SK-N-DZ (cell line): ENCODE data around the gene CKLF.
"Not testable (repeated sequence)": the region's sequence is repeated elsewhere in the genome, so short reads cannot be mapped to it uniquely, and the experiment has no call there.

Experiments used
- DNase-seq: peaks from one replicate; pipeline ENCODE4 v3.0.0-alpha.2; 2015; ENCODE audit warnings: low spot score

Gene CKLF

GRCh38 chr16:66568355-66568754 lies 16.0 kb downstream of the CKLF start:
- DNase-seq, result no peak

GRCh38 chr16:66569131-66569530 lies 16.8 kb downstream of the CKLF start:
- DNase-seq, result no peak

- no peak for DNase-seq
Measured at GRCh38 chr16:66569827-66570405, 17.5 kb downstream of the CKLF start.

- no peak for DNase-seq
Measured at GRCh38 chr16:66572356-66572755, 20.0 kb downstream of the CKLF start.

GRCh38 chr16:66574081-66574480 lies 21.7 kb downstream of the CKLF start:
- no peak for DNase-seq

DNA sequence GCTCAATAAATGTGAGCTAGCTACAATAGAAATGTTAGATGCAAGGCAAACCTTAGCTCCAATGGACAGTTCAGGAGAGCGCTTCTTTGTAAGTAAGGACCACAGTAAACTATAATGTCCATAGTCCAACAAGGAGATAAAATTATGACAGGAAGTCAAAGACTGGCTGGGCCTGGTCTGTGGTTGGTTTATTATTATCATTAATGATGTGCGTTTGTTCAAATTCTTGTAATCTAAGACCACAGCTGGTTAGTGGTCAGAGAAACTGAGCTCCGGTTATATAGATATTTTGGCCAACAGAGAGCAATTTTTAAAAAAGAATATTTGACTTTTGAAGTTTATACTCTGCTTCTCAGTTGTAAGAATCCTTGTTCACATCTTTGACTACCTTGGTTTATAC lies 22.2 kb downstream of the CKLF start:
- DNase-seq, result no peak

GRCh38 chr16:66575060-66575459 lies 22.7 kb downstream of the CKLF start:
- DNase-seq, result no peak

DNA sequence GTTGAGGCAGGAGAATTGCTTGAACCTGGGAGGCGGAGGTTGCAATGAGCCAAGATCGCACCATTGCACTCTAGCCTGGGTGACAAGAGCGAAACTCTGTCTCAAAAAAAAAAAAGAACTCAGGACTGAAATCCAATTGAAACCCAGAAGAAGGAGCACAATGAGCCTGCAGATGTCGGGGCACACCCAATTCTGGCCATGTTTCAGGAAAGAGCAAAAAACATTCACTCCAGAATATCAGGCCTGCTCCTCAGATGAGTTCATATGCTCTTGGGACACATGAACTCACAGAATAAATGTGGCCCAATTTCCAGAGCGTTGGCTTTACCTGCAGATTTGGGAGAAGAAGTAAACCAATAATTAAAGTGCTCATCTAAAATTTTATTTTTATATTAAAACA lies 23.9 kb downstream of the CKLF start:
- DNase-seq, result no peak

GRCh38 chr16:66578651-66579531 lies 26.5 kb downstream of the CKLF start, which contains the start of gene CMTM2:
Gene CMTM2, plus strand, starts transcription at chr16:66579463. Its CDS starts 145 bp downstream, at chr16:66579608.
- no peak for DNase-seq

DNA sequence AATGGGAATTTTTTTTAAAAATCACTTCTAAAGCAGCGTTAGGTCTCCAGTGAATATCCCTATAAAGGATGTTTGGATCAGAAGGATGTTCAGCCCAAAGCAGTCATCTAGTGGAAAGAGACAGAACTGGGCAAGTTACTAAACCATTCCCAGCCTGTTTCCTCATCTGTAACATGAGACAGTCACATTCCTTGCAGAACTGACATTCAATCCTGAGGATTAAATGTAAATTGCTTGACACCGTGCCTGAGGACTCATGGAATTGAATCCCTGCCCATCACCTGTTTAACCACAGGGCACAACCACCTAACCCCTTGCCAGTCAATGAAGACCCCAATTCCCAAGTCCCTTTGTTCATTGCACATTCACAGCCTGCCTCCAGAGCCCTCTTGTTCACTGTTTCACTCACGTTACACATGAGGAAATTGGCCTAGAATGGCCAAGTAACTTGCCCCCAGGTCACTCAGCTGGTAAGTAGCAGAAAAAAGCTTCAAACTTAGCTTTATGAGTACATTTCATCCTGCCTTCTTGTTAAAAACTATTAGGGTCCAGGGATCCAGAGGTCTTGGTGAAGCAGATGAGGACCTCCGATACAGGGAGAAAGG lies 28.3 kb downstream of the CKLF start:
- no peak for DNase-seq

DNA sequence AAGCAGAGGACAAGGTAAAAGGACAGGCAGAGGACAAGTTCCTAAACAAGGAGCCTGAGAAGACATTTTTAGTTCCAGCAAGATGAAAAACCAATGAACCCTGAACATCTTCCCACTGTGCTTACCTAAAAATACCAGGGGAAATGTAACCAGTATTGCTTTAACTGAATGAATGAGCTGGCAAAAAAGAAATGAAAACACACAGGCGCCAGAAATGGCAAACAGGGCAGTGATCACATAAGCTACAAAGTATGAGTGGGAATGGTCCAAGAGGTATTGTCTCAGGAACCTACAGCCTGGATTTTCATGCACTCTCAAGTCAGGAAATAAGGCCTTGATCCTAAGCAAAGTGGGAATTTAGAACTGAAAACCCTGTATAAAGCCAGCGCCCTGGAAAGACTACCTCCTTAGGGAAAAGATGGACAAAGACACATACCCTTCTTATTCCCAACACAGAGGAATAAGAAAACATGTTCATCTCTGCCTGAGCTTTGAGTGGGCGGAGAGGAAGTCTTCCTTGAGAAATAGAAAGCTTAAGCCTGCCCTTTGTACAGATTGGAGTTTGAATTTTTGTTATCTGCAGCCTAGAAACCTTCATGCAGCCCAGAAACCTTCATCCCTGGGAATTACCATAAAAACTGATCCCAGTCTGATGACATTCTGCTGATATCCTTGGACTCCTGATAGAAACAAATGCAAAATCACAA lies 29.0 kb downstream of the CKLF start:
- no peak for DNase-seq

GRCh38 chr16:66585481-66586239 lies 33.3 kb downstream of the CKLF start:
- no peak for DNase-seq

GRCh38 chr16:66587881-66588600 lies 35.7 kb downstream of the CKLF start:
- DNase-seq, result no peak

- no peak for DNase-seq
Measured at GRCh38 chr16:66588981-66589713, 36.8 kb downstream of the CKLF start.

DNA sequence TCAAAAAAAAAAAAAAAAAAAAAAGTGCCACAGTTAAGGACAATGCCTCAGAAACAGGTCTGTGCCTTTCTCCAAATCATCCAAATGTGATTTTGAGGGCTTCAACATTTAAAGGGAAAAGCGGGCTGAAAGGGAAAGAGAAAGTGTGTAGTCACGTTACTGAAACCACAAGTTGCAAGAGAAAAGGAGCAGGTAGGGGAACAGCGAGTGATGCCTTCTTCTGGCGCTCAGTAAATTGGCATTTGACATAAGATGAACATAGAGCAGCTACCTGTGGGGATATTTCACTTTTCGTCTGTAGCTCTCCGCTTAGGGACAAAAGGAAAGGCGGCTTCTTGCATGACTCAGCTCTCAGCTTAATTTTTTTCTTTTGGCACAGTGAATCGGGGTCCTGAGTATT lies 37.9 kb downstream of the CKLF start:
- no peak for DNase-seq

- DNase-seq, result no peak
Measured at GRCh38 chr16:66591018-66591417, 38.6 kb downstream of the CKLF start.

- no peak for DNase-seq
Measured at GRCh38 chr16:66592241-66592640, 39.9 kb downstream of the CKLF start.

- DNase-seq, result no peak
Measured at GRCh38 chr16:66592814-66593213, 40.4 kb downstream of the CKLF start.

DNA sequence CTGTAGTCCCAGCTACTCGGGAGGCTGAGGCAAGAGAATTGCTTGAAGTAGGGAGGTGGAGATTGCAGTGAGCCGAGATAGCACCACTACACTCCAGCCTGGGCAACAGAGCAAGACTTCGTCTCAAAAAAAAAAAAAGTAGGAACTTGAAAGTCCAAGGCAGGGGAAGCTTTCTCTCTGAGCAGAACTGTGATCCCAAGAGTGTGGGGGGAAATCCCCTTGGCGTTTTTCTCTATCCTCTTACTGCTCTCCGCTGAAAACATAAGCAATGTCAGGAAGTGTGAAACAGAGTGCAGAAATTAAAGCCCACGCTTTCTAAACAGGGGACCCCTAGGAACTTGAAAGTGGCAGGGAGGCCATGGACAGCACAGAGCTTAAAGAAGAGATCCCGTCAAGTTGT lies 42.4 kb downstream of the CKLF start:
- DNase-seq, result no peak

DNA sequence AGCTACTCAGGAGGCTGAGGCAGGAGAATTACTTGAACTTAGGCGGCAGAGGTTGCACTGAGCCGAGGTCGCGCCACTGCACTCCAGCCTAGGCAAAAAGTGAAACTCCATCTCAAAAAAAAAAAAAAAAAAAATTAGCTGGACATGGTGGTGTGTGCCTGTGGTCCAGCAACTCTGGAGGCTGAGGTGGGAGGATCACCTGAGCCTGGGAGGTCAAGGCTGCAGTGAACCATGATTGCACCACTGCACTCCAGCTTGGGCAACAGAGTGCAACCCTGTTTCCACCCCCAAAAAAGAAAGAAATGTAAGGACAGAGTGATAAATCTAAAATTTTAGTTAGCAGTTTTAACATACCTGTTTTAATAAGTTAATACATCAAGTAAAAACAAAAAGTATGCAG lies 44.2 kb downstream of the CKLF start:
- not testable (repeated sequence) for DNase-seq
